Measurements from ENCODE around the gene KRTAP10-8.
A peak's percentile ranks its signal among the peaks of the same experiment; 100 is the strongest.
"Not testable (repeated sequence)": the region's sequence is repeated elsewhere in the genome, so short reads cannot be mapped to it uniquely, and the experiment has no call there.

KRTAP10-8 gene

DNA sequence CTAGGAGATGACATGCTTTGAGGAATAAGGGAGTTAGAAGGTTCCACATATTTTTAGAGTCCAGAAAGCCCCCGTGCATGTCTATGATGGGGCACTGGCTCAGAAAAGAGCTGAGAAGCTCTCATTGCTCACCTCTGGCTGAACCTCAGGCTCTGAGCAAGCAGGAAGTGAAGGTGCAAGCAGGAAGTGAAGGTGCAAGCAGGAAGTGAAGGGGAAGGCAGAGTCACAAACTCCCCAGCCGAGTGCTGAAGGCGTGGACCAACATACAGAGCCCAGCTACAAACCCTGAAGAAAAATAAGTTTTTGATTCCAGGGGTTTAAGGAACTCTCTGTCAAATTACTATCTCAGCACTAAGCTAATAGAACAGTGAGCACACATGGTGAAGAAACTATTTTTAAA, 7.0 kb downstream of the KRTAP10-8 start:
- DNase-seq: no peak

DNA sequence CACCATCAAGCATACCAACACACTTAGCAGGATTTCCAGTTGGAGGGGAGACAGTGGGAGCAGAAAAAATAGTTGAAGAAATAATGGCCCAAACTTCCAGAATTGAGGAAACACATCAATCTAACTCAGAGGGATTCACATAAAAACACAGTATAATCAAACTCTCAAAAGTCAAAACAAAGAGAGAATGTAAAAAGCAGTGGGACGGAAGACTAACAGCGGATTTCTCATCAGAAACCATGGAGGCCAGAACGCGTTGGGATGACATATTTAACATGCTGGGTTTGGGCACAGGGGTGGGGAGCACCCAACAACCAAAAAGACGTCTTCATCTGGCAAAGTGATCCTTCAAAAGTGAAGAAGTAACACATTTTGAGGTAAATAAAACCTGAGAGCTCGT, 8.0 kb downstream of the KRTAP10-8 start:
- no peak for DNase-seq

DNA sequence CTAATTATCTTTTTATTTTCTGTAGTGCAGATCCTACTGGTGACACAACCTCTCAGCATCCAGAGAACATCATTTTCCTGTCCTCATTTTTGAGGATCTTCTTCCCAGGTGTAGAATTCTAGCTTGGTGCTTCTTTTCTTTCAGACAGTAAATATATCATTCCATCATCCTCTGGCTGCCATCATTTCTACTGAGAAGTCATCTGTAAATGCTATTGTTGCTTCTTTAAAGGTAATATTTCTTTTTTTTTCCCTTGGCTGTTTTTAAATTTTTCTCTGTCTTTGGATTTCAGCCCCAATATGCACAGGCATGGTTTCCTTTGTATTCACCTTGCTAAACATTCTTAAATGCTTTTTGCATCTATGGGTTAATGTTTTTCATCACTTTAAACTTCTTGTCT, 11.7 kb downstream of the KRTAP10-8 start:
- no peak for DNase-seq

DNA sequence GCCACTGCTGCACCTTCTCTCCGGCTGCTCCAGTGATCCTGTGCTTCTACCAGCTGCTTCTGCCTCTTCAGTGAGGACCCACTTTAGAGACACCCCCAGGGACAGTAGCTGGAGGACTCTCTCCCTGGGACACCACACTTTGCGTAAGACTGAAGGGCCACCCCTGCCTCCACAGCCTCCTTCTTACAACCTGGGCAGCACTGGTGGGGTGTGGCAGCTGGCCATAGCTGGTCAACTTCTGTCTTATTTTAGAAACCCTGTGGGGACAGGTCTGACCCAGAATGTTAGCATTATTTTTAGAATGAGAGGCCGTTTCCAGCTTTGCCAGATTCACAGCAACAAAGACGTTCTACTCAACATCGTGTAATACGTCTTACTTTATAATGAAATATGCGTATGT, 13.9 kb downstream of the KRTAP10-8 start:
- no peak for DNase-seq

DNA sequence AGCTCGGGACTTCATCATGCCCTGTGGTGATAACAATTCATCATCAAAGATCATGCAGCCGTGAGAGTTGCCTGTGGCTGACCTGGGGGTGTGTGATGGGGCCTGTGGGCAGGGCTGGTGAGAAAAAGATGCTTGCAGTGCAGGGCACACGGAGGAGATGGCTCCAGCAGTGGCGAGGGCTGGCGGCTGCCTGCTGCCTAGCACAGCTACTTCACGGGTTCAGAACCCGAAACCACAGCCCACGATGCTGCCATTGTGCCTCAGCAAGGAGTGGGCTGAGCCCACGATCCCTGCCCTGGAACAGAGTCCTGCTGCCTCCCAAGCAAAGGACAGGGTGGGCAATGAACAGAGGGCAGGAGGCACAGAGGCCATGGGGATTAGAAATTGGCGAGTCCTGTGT, 14.4 kb downstream of the KRTAP10-8 start:
- DNase-seq: no peak

DNA sequence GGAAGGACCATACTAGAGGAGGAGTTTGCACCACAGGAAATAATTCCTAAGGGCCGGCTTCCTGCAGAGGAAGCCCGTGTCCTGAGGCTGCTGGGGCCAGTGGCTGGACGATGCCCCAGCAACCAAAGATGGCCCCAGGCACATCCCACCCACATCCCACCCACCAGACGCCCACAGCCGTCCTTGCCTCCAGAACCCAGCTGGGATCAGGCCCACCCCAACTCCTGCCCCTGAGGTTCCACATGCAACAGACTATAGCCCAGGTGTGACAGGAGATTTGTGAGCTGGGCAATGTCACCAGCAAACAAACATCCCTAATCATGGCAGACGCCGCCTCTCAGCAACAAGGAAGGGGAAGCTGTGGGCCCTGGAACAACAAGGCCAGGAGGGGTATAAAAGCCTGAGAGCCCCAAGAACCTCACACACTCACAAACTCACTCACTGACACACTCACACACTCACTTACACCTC, 14.8 kb downstream of the KRTAP10-8 start, which contains the start of gene KRTAP10-9:
KRTAP10-9 (plus strand) TSS at position 421 of the 471 bp plus-strand sequence. CDS start 79 bp downstream, outside the sequence.
- DNase-seq: no peak

DNA sequence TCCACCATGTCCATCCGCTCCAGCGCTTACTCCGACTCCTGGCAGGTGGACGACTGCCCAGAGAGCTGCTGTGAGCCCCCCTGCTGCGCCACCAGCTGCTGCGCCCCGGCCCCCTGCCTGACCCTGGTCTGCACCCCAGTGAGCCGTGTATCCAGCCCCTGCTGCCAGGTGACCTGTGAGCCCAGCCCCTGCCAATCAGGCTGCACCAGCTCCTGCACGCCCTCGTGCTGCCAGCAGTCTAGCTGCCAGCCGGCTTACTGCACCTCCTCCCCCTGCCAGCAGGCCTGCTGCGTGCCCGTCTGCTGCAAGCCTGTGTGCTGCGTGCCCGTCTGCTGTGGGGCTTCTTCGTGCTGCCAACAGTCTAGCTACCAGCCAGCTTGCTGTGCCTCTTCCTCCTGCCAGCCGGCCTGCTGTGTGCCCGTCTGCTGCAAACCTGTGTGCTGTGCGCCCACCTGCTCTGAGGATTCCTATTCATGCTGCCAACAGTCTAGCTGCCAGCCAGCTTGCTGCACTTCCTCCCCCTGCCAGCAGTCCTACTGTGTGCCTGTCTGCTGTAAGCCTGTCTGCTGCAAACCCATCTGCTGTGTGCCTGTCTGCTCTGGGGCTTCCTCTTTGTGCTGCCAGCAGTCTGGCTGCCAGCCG, 15.4 kb downstream of the KRTAP10-8 start:
- not testable (repeated sequence) for DNase-seq

DNA sequence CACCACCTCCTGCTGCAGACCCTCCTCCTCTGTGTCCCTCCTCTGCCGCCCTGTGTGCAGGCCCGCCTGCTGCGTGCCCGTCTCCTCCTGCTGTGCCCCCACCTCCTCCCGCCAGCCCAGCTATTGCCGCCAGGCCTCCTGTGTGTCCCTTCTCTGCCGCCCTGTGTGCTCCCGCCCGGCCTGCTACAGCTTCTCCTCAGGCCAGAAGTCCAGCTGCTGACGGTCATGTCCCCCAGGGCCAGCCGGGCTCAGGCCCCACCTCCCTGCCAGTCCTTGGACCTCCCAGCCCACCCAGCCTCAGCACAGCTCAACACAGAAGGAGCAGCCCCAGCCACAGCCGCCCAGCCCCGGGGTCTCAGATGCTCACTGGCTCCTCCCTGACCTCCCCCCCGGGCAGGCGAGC, 16.0 kb downstream of the KRTAP10-8 start:
- DNase-seq: not testable (repeated sequence)

DNA sequence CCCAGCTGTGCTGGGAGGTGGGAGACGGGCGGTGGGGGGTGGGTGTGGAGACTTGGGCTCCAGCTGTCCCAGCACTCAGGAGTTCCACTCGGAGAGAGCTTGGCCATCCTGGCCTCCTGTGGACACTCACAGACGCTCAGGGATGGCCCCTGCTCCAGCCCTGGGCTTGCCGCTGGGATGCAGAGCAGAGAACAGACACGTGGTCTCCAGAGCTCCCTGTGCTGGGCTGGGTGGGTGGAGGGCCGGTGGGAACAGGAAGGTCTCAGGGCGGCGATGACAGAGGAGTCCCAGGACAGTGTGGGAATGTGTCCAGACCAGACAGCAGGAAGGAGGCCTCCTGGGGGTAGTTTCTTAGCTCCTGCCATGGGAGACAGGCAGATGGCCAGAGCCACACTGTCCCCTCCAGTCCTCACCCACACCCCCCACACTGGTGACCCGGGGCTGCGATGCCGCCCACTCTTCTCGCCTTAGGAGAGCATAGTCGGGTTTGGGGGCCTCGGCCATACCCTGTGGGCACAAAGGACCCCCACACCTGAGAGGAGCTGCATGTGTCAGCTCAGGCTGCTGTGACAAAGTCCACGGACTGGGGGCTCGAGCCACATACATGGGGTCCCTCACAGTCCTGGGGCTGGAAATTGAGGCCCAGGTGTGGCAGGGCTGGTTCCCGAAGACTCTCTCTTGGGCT, 17.0 kb downstream of the KRTAP10-8 start:
- no peak for DNase-seq

DNA sequence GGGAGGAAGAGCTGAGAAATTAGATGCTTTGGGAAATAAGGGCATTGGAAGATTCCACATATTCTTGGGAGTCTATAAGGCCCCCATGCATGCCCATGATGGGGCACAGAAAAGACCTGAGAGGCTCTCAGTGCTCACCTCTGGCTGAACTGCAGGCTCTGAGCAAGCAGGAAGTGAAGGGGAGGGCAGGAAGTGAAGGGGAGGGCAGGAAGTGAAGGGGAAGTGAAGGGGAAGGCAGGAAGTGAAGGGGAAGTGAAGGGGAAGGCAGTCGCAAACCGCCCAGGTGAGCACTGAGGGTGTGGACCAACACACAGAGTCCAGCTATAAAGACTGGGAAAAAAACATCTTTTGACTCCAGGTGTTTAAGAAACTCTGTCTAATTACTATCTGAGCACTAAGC, 18.6 kb downstream of the KRTAP10-8 start:
- no peak for DNase-seq

DNA sequence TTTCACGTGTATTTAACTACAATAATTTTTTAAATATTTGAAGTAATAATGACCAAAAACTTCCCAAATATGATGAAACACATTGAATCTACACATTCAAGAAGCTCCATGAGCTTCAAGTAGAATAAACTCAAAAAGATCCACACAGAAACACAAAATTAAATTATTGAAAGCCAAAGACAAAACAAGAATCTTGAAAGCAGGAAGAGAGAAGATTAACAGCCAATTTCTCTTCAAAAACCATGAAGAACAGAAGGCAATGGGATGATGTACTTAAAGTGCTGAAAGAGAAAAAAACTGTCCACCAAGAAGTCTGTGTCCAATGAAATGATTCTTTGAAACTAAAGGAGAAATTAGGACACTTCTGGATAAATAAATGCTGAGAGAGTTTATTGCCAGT, 20.2 kb downstream of the KRTAP10-8 start:
- no peak for DNase-seq

DNA sequence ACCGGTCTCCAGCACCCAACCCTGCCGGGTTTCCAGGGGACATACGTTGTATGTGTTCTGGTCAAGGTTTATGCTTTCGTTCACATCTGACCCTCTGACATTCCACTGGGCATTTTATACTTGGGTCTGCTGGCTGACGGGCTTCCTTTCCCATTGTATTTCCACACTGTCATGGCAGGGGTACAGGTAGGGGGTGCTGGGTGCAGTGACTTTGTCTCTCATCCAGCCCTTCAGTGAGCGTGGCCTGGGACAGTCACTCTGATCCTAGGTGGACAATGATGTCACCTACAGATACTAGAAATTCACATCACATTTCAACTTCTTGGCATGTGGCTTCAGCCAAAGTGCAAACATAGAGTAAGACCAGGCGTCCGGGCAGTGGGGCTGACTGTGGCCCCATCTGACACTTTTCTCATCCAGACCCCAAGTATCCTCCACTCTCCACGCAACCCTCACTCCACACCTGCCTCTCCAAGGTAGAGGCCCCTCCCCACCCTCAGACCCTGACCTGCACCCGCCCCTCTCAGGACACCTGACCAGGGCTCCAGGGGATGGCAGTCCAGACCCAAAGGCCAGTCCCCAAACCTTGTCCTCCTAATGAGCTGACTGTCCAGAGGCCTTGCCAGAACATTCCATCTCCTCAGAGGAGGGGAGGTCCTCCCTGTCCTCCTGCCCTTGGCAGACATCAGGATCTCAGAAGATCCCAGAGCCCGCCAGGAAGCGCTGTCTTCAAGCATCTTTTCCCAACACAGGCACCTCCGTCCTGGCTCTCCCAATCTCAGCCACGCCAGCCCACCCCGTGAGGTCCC, 24.5 kb downstream of the KRTAP10-8 start:
- DNase-seq: no peak

DNA sequence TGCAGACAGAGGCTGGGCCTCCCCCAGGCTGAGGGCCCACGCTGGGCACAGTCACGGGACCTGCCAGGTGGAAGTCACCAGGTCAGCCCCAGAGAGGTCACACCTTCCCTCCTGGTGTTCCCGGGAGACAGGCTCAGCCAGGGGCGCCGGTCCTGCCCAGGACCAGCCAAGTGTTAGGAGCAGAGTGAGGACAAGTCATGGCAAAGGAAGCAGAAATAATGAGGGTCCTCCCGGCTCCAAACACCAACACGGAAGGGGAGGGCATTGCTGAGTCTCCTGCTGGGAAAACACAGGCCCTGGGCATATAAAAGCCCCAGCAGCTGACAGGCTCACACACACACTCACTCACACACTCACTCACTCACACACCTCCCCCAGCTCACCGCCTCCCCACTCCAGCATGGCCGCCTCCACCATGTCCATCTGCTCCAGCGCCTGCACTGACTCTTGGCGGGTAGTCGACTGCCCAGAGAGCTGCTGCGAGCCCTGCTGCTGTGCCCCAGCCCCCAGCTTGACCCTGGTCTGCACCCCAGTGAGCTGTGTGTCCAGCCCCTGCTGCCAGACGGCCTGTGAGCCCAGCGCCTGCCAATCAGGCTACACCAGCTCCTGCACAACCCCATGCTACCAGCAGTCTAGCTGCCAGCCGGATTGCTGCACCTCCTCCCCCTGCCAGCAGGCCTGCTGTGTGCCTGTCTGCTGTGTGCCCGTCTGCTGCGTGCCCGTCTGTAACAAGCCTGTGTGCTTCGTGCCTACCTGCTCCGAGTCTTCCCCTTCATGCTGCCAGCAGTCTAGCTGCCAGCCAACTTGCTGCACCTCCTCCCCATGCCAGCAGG, 25.4 kb downstream of the KRTAP10-8 start, which contains the start of gene KRTAP10-10:
KRTAP10-10 (plus strand) TSS at position 339 of the 833 bp plus-strand sequence; CDS start at position 401, 62 bp downstream.
- no peak for DNase-seq

DNA sequence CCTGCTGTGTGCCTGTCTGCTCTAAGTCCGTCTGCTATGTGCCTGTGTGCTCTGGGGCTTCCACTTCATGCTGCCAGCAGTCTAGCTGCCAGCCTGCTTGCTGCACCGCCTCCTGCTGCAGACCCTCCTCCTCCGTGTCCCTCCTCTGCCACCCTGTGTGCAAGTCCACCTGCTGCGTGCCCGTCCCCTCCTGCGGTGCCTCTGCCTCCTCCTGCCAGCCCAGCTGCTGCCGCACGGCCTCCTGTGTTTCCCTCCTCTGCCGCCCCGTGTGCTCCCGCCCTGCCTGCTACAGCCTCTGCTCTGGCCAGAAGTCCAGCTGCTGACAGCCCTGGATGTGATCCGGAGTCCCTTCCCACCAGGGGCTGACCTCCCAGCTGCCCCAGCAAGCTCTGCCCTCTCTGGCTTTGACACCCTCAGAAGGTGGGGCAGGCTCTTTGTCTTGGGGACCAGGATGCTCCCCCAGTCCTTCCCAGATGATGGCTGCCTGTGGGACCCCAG, 26.0 kb downstream of the KRTAP10-8 start:
- peak; percentile 24 for DNase-seq

DNA sequence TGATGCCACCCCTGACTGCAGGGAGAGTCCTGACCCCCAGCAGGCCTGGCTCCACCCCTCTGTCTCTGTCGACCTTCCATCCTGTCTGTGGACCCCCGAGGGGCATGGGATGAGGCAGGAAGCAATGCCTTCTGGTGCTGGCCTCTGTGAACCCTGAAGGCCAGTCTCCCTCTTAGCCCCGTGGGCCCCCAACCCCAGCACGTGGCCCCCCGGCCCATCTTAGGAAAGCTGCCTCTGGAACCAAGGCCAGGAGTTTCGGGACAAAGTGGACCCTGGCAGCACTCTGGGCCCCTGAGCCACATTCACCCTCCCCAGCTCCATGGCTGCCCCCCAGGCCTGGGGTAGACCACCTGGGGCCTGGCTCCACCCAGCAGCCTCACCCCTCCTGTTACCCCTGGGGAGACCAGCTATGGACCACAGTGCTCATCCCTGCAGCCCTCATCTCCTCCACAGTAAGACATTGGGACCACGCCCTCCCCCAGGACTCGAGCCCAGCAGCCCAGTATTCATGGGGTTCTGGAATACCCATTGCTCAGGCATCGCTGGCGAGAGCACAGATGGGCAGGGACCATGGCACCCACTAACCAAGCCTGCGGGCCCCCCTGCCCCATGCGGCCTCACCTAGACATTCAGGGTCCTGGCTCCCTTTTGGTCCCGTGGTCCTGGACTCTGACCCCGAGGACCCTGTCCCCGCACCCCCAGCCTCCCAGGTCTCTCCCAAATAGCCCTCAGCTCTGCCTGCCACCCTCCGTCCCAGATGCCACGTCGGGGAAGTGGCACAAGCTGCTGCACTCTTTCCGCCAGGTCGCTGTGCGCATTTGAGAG, 26.8 kb downstream of the KRTAP10-8 start:
- DNase-seq: not testable (repeated sequence)

DNA sequence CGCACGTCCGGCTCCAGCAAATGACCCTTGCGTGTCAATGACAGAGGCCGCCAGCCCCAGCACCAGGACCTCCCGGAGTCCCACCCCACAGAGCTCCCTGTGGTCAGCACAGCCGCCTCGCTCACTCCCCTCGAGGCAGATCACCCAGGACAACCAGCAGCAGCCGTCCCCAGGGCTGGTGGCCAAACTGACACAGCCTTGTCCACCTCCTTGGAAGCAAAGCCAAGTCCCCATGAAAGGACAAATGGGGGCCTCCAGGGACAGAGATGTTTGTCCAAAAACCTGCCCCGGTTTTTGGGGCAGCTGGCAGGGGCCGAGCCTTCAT, 27.4 kb downstream of the KRTAP10-8 start:
- DNase-seq: no peak

DNA sequence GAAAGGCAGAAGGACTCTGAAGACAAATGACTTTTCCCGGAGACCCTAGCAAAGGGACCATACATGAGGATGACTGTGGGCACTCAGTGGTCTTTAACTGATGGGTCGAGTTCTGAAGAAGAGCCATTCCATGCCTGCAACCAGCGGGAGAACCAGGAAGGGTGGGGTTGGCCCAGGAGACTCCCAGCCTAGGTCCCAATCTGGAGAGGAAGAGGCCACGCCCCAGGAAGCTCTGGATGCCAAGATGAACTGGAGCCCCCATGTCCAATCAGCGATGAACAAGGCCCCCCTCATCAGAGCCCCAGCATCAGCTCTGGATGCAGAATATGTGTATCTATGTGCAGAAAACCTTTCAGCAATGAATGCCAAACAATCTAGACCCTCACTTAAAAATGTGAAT, 28.9 kb downstream of the KRTAP10-8 start:
- no peak for DNase-seq

DNA sequence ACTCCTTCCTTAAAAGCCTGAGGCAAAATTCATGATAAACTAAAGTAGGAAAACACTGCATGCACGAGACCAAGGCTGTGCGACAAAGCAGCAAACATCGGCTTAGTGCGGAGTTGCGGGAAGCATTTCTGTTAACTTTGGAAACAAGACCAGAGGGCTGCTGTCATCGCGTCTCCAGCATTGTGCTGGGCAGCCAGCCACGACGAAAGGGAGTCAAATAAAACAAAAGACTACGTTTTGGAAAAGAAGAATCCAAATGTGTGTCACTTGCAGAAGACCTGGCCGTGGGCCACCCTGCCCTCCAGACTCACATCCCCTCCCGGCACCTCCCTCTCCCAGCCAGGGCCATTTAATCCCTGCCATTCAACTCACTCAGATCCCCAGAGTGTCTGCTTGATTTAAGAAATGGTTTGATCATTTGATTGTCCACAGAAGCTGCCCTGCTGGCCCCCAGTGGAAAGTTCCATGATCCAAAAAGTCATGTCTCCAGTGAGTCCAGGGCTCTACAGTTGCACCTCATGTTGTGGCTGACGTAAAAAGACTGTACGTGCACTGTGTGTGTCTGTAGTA, 31.9 kb downstream of the KRTAP10-8 start:
- no peak for DNase-seq

DNA sequence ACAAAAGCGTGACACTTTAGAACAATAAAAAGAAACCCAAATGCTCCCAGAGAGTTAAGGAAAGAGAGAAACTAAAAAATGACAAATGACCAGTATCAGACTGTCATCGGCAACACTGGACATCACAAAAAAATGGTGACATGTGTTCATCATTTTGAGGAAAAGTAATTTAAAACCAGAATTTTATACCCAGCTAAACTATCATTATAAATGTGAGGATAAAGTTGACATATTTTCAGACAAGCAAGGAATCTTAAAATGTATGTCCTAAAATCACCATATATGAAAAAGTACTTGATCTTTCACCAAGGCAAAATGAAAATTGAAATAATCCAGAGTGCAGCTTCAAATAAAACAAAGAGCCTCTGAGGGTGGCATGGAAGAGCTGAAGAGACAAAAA, 33.0 kb downstream of the KRTAP10-8 start:
- DNase-seq: no peak

DNA sequence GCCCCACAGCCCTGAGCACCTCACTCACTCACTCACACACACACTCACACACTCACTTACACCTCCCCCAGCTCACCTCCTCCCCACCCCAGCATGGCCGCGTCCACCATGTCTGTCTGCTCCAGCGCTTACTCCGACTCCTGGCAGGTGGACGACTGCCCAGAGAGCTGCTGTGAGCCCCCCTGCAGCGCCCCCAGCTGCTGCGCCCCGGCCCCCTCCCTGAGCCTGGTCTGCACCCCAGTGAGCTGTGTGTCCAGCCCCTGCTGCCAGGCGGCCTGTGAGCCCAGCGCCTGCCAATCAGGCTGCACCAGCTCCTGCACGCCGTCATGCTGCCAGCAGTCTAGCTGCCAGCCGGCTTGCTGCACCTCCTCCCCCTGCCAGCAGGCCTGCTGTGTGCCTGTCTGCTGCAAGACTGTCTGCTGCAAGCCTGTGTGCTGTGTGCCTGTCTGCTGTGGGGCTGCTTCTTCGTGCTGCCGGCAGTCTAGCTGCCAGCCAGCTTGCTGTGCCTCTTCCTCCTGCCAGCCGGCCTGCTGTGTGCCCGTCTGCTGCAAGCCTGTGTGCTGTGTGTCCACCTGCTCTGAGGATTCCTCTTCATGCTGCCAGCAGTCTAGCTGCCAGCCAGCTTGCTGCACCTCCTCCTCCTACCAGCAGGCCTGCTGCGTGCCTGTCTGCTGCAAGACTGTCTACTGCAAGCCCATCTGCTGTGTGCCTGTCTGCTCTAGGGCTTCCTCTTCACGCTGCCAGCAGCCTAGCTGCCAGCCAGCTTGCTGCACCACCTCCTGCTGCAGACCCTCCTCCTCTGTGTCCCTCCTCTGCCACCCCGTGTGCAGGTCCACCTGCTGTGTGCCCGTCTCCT, 34.7 kb downstream of the KRTAP10-8 start, which contains the start of gene KRTAP10-11:
KRTAP10-11 (plus strand) TSS at position 49 of the 856 bp plus-strand sequence; CDS start at position 94, 45 bp downstream.
- peak; percentile 16 for DNase-seq

Measured in SHP77 treated with DMSO at 0.1 percent for 48 hours (cell line).